Activated CD4-positive, alpha-beta T cell treated with anti-CD3 and anti-CD28 coated beads, Interleukin-2, amount 50 U/mL, for 1 hour (primary cell): ENCODE measurements around the gene GPR162.

Source experiments
- DNase-seq: peaks from one replicate; pipeline ENCODE4 v3.0.0-alpha.2; 2020

The GPR162 gene

GRCh38 chr12:6837370-6838060, 15.9 kb downstream of the GPR162 start:
- no peak for DNase-seq

GRCh38 chr12:6838854-6839253, 17.2 kb downstream of the GPR162 start:
- no peak for DNase-seq

- no peak for DNase-seq
Measured at GRCh38 chr12:6839482-6840201, 18.0 kb downstream of the GPR162 start.

- DNase-seq = no peak
Measured at GRCh38 chr12:6840330-6840729, 18.7 kb downstream of the GPR162 start.

- no peak for DNase-seq
Measured at GRCh38 chr12:6840761-6841515, 19.3 kb downstream of the GPR162 start, which contains the start of gene GNB3. TSS of gene GNB3 (plus strand) at chr12:6840925. CDS start at chr12:6841288, 363 bp downstream.

- DNase-seq = no peak
Measured at GRCh38 chr12:6842075-6842474, 20.5 kb downstream of the GPR162 start.

- DNase-seq = no peak
Measured at GRCh38 chr12:6843118-6843902, 21.7 kb downstream of the GPR162 start.

- DNase-seq = no peak
Measured at GRCh38 chr12:6845395-6845794, 23.8 kb downstream of the GPR162 start.

GRCh38 chr12:6846316-6846869, 24.8 kb downstream of the GPR162 start:
- no peak for DNase-seq

- DNase-seq = no peak
Measured at GRCh38 chr12:6847676-6848075, 26.1 kb downstream of the GPR162 start.

GRCh38 chr12:6849427-6849826, 27.8 kb downstream of the GPR162 start:
- no peak for DNase-seq

- no peak for DNase-seq
Measured at GRCh38 chr12:6849976-6850560, 28.4 kb downstream of the GPR162 start.

- no peak for DNase-seq
Measured at GRCh38 chr12:6850796-6851152, 29.2 kb downstream of the GPR162 start.

- peak; percentile 88 for DNase-seq
Measured at GRCh38 chr12:6851153-6851920, 29.7 kb downstream of the GPR162 start, which contains the start of gene CDCA3. TSS of gene CDCA3 (minus strand) at chr12:6851286. CDS start at chr12:6850952, 334 bp downstream.

- peak; percentile 97 for DNase-seq
Measured at GRCh38 chr12:6851921-6852650, 30.5 kb downstream of the GPR162 start, which contains the start of gene USP5. TSS of gene USP5 (plus strand) at chr12:6852150. CDS start at chr12:6852180, 30 bp downstream.

GRCh38 chr12:6852651-6853354, 31.2 kb downstream of the GPR162 start:
- DNase-seq = peak; percentile 54

GRCh38 chr12:6853626-6854025, 32.0 kb downstream of the GPR162 start:
- no peak for DNase-seq

- no peak for DNase-seq
Measured at GRCh38 chr12:6854036-6854435, 32.4 kb downstream of the GPR162 start.

- no peak for DNase-seq
Measured at GRCh38 chr12:6855322-6855721, 33.7 kb downstream of the GPR162 start.

- no peak for DNase-seq
Measured at GRCh38 chr12:6858799-6859198, 37.2 kb downstream of the GPR162 start.
